HCT116 (cell line): Measurements from ENCODE around the gene CNPY4. TPM values are rescaled to one million over a fixed set of nuclear protein-coding genes. Genes with fewer than 3 reads are reported as not detected.
"Not testable (repeated sequence)": the region's sequence is repeated elsewhere in the genome, so short reads cannot be mapped to it uniquely, and the experiment has no call there.

Experiments used
- ATAC-seq: fragments of 200-7000 bp; cut with Tn5 transposase; 2 replicates; pipeline ENCODE4 v1.9.1; 2020; ENCODE audit warnings: mild to moderate bottlenecking, moderate library complexity
- BruUV-seq: library from RNA; stranded (reverse); fragments of 400-500 nt; replicated peaks from 2 replicates; lab custom pipeline; 2021; lab: Mats Ljungman, UMichigan
- CTCF ChIA-PET: fragments of 300-600 bp; sonication (Branson Sonifier 250); formaldehyde crosslinking; loops from one replicate; lab custom pipeline; 2021; ENCODE audit warnings: antibody characterized with exemption; lab: Charles Lee
- POLR2A ChIA-PET: fragments of 300-600, 350-600 bp; sonication (Branson Sonifier 250); formaldehyde crosslinking; loops from one replicate; lab custom pipeline; 2021; ENCODE audit warnings: antibody characterized with exemption; lab: Charles Lee
- RAD21 ChIA-PET, 2 experiments: fragments of 300-600 bp; sonication (Branson Sonifier 250); formaldehyde crosslinking; loops; one replicate each; lab custom pipeline; 2023; ENCODE audit warnings: low total read pairs in 2 of 2; ENCODE audit not compliant: uncharacterized antibody in 2 of 2, unreplicated experiment in 2 of 2, low non-redundant PET in 1 of 2; lab: Charles Lee
- DNase-seq: peaks from one replicate; pipeline ENCODE4 v3.0.0-alpha.2; 2010; ENCODE audit warnings: low read depth, low spot score
- H2AFZ ChIP-seq: fragments of 200-600 bp; shearing (Covaris generic), sonication (generic); 2 replicates; pipeline ENCODE4 v1.6.1; 2017; ENCODE audit warnings: low read depth, mixed run types, mixed read lengths, antibody characterized with exemption, low read length; ENCODE audit not compliant: poor library complexity, severe bottlenecking
- H3K27ac ChIP-seq: 2 replicates; pipeline ENCODE4 v1.5.1; 2012; ENCODE audit warnings: low read depth, low read length
- H3K27me3 ChIP-seq: fragments of 200-600 bp; sonication (generic); 2 replicates; pipeline ENCODE4 v1.6.1; 2016; ENCODE audit warnings: mixed run types, low read length, mixed read lengths; ENCODE audit not compliant: insufficient read depth
- H3K36me3 ChIP-seq, 2 experiments: fragments of 200-500 bp in 1 of 2; fragments of 200-600 bp in 1 of 2; sonication (Bioruptor generic) in 1 of 2; sonication (generic) in 1 of 2; 2 replicates each; pipeline versions ENCODE4 v1.5.1 to v1.6.1; 2014 to 2016; ENCODE audit warnings: low read length in 2 of 2, inconsistent platforms in 1 of 2, mixed read lengths in 1 of 2, mixed run types in 1 of 2; ENCODE audit not compliant: insufficient read depth in 2 of 2, control insufficient read depth in 1 of 2
- H3K4me1 ChIP-seq, 2 experiments: fragments of 200-600 bp in 1 of 2; sonication (generic) in 1 of 2; 2 replicates each; pipeline versions ENCODE4 v1.5.1 to v1.6.1; 2012 to 2017; ENCODE audit warnings: low read length in 2 of 2, inconsistent platforms in 1 of 2, mild to moderate bottlenecking in 1 of 2, mixed read lengths in 1 of 2, mixed run types in 1 of 2, moderate library complexity in 1 of 2; ENCODE audit not compliant: insufficient read depth in 2 of 2, control insufficient read depth in 1 of 2
- H3K4me2 ChIP-seq: fragments of 200-600 bp; sonication (generic); 2 replicates; pipeline ENCODE4 v1.6.1; 2017; ENCODE audit warnings: mixed run types, low read length, mixed read lengths
- H3K4me3 ChIP-seq, 2 experiments: fragments of 200-600 bp in 1 of 2; sonication (generic) in 1 of 2; replicated peaks in 1 of 2; 2 replicates each; pipeline ENCODE4 v1.5.1; 2011 to 2016; ENCODE audit warnings: low read length in 2 of 2, control low read depth in 1 of 2, low read depth in 1 of 2, mild to moderate bottlenecking in 1 of 2, mixed read lengths in 1 of 2, mixed run types in 1 of 2
- H3K79me2 ChIP-seq: fragments of 200-600 bp; sonication (generic); 2 replicates; pipeline ENCODE4 v1.6.1; 2017; ENCODE audit warnings: mild to moderate bottlenecking, mixed run types, low read length, moderate library complexity, mixed read lengths; ENCODE audit not compliant: insufficient read depth
- H3K9ac ChIP-seq: fragments of 200-600 bp; sonication (generic); 2 replicates; pipeline ENCODE4 v1.6.1; 2016; ENCODE audit warnings: low read length, mixed read lengths
- H3K9me2 ChIP-seq: fragments of 200-600 bp; sonication (generic), shearing (Covaris generic); 2 replicates; pipeline ENCODE4 v1.6.1; 2017; ENCODE audit warnings: mixed run types, mild to moderate bottlenecking, moderate library complexity; ENCODE audit not compliant: insufficient read depth
- H3K9me3 ChIP-seq, 2 experiments: fragments of 200-500 bp in 1 of 2; fragments of 200-600 bp in 1 of 2; sonication (Bioruptor generic) in 1 of 2; sonication (generic) in 1 of 2; 2 replicates each; pipeline ENCODE4 v1.6.1; 2014 to 2017; ENCODE audit warnings: low read length in 2 of 2, mixed read lengths in 2 of 2, inconsistent platforms in 1 of 2, low read depth in 1 of 2, mild to moderate bottlenecking in 1 of 2, mixed run types in 1 of 2, moderate library complexity in 1 of 2; ENCODE audit not compliant: control insufficient read depth in 1 of 2, insufficient read depth in 1 of 2
- H4K20me1 ChIP-seq: fragments of 200-600 bp; sonication (generic), shearing (Covaris generic); 2 replicates; pipeline ENCODE4 v1.6.1; 2017; ENCODE audit warnings: mixed run types, mild to moderate bottlenecking, moderate library complexity; ENCODE audit not compliant: insufficient read depth
- CTCF ChIP-seq, 3 experiments: fragments of 200-600 bp in 1 of 3; sonication (generic) in 1 of 3; IDR thresholded peaks in 2 of 3; conservative IDR thresholded peaks in 1 of 3; 2 replicates each; pipeline ENCODE4 v1.5.1; 2012 to 2017; ENCODE audit warnings: low read depth in 2 of 3, low read length in 2 of 3, antibody characterized with exemption in 1 of 3, borderline replicate concordance in 1 of 3, control low read depth in 1 of 3, mild to moderate bottlenecking in 1 of 3, mixed read lengths in 1 of 3, mixed run types in 1 of 3, moderate library complexity in 1 of 3; ENCODE audit not compliant: insufficient read depth in 1 of 3
- EGR1 ChIP-seq: IDR thresholded peaks from 2 replicates; pipeline ENCODE4 v1.6.1; 2012; ENCODE audit warnings: low read depth
- POLR2AphosphoS5 ChIP-seq: IDR thresholded peaks from 2 replicates; pipeline ENCODE4 v1.6.1; 2011; ENCODE audit warnings: mild to moderate bottlenecking, low read depth, low read length, moderate library complexity
- RAD21 ChIP-seq: IDR thresholded peaks from 2 replicates; pipeline ENCODE4 v1.6.1; 2012; ENCODE audit warnings: low read depth, mild to moderate bottlenecking
- YY1 ChIP-seq: IDR thresholded peaks from 2 replicates; pipeline ENCODE4 v1.6.1; 2011; ENCODE audit warnings: low read length, low read depth, moderate library complexity, mild to moderate bottlenecking; ENCODE audit not compliant: insufficient replicate concordance; ENCODE audit errors: extremely low read depth
- intact Hi-C: fragments of 100-400 bp; cut with micrococcal nuclease; formaldehyde crosslinking; loops from 2 replicates; pipeline ENCODE4 v1.10.0; 2022
- total RNA-seq: library from RNA; stranded (reverse); gene quantifications from one replicate; pipeline ENCODE4 v1.2.1, GENCODE V29; 2021; ENCODE audit not compliant: unreplicated experiment
- TF ChIP-seq, protein P1 (sequence below): IDR thresholded peaks from 2 replicates; pipeline ENCODE4 v1.6.1; 2011; ENCODE audit warnings: mild to moderate bottlenecking, low read length, moderate library complexity; ENCODE audit not compliant: insufficient replicate concordance; ENCODE audit errors: extremely low read depth
- TF ChIP-seq, protein P2 (sequence below): IDR thresholded peaks from 2 replicates; pipeline ENCODE4 v1.6.1; 2012

CNPY4 gene
- total RNA-seq, 1 experiment from 2014 or later: 2.6 TPM

- TF ChIP-seq, protein P1, sequence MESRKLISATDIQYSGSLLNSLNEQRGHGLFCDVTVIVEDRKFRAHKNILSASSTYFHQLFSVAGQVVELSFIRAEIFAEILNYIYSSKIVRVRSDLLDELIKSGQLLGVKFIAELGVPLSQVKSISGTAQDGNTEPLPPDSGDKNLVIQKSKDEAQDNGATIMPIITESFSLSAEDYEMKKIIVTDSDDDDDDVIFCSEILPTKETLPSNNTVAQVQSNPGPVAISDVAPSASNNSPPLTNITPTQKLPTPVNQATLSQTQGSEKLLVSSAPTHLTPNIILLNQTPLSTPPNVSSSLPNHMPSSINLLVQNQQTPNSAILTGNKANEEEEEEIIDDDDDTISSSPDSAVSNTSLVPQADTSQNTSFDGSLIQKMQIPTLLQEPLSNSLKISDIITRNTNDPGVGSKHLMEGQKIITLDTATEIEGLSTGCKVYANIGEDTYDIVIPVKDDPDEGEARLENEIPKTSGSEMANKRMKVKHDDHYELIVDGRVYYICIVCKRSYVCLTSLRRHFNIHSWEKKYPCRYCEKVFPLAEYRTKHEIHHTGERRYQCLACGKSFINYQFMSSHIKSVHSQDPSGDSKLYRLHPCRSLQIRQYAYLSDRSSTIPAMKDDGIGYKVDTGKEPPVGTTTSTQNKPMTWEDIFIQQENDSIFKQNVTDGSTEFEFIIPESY: no peak
- TF ChIP-seq YY1 (no peak), RAD21 (no peak)
- TF ChIP-seq, all 23 proteins: peak for 0
Measured at GRCh38 chr7:100142461-100142860, 23.0 kb downstream of the CNPY4 start (continued).

- H3K9me3 ChIP-seq, H3K27me3 ChIP-seq, BruUV-seq, DNase-seq, H2AFZ ChIP-seq, H3K36me3 ChIP-seq, intact Hi-C loops, H3K9me2 ChIP-seq, H4K20me1 ChIP-seq, RAD21 ChIA-PET, POLR2A ChIA-PET, H3K27ac ChIP-seq, CTCF ChIA-PET, ATAC-seq, H3K4me2 ChIP-seq, H3K9ac ChIP-seq, H3K4me3 ChIP-seq: not testable (repeated sequence)
- peaks cover 9 to 21% of the 10 kb centered on the region in 2 experiments for H3K4me1 ChIP-seq
- H3K79me2 ChIP-seq: peaks cover 16% of the 10 kb centered on the region
Measured at GRCh38 chr7:100146350-100146749, 26.9 kb downstream of the CNPY4 start.

- ATAC-seq: no peak
- H3K4me1 ChIP-seq: peaks cover 9 to 21% of the 10 kb centered on the region in 2 experiments
- CTCF ChIA-PET: no interaction called here
- no peak overlapping the region for H3K4me2 ChIP-seq
- no peak overlapping the region for H3K9ac ChIP-seq
- no peak for DNase-seq
- H3K36me3 ChIP-seq: no peaks in the 10 kb centered on the region; a peak in 1 of 4 replicates
- peaks cover 23% of the 10 kb centered on the region for H3K79me2 ChIP-seq
- H4K20me1 ChIP-seq: no peaks in the 10 kb centered on the region
- POLR2A ChIA-PET: interaction anchor here (0.6 kb wide), 1 partner anchor 45 kb away, joined by 3 read pairs; no protein-coding TSS in a partner anchor
- no peaks in the 10 kb centered on the region for H3K27me3 ChIP-seq
- H3K4me3 ChIP-seq: no peak overlapping the region
- intact Hi-C loops: no loop called here
- no peaks in the 10 kb centered on the region for H3K9me2 ChIP-seq
- TF ChIP-seq EGR1: no peak
- TF ChIP-seq, protein P1: no peak
- TF ChIP-seq, protein P2, sequence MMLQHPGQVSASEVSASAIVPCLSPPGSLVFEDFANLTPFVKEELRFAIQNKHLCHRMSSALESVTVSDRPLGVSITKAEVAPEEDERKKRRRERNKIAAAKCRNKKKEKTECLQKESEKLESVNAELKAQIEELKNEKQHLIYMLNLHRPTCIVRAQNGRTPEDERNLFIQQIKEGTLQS: no peak
- TF ChIP-seq POLR2AphosphoS5: no peak
- TF ChIP-seq CTCF (IDR thresholded peaks at IDR 0.05 in 2 of 3, conservative IDR thresholded peaks at IDR 0.05 in 1 of 3; ENCODE audit: borderline replicate concordance in 1 of 3, insufficient read depth in 1 of 3, low read depth in 2 of 3, low read length in 2 of 3): no peak
- no peak overlapping the region for H3K27ac ChIP-seq
- no peaks in the 10 kb centered on the region for H3K9me3 ChIP-seq
- no TSS peak for BruUV-seq
- RAD21 ChIA-PET: no interaction called here
- no peak overlapping the region for H2AFZ ChIP-seq
Measured at GRCh38 chr7:100147278-100147677, 27.8 kb downstream of the CNPY4 start.
